Caki2 (cell line): Measurements from ENCODE around the gene XYLT1. TPM values are rescaled to one million over a fixed set of nuclear protein-coding genes. Genes with fewer than 3 reads are reported as not detected.

Experiments
- DNase-seq: peaks from one replicate; pipeline ENCODE4 v3.0.0-alpha.2; 2015; ENCODE audit warnings: low read depth
- in situ Hi-C: cut with HindIII; loops from 2 replicates; pipeline ENCODE4 v1.10.0; 2016; ENCODE audit warnings: low sequenced_read_pairs, low pct_unique_long_range_greater_than_20kb, mixed read lengths
- total RNA-seq: library from RNA; depleted of rRNA; stranded (reverse); fragments of >200 nt; shearing (Covaris generic); gene quantifications from 2 replicates; pipeline ENCODE4 v1.2.3, GENCODE V29; 2014; ENCODE audit warnings: low replicate concordance

Gene XYLT1
- total RNA-seq, 1 experiment from 2014 or later: 5.8 TPM

- no peak for DNase-seq
- in situ Hi-C loops: no loop called here
Observed at GRCh38 chr16:17370731-17371285, 100.0 kb downstream of the XYLT1 start.

- no peak for DNase-seq
- in situ Hi-C loops: no loop called here
Observed at GRCh38 chr16:17370223-17370707, 100.5 kb downstream of the XYLT1 start.

- no peak for DNase-seq
- in situ Hi-C loops: no loop called here
Observed at GRCh38 chr16:17369421-17370222, 101.1 kb downstream of the XYLT1 start.

GRCh38 chr16:17368951-17369350 lies 101.8 kb downstream of the XYLT1 start:
- in situ Hi-C loops: no loop called here
- no peak for DNase-seq

- DNase-seq: no peak
- in situ Hi-C loops: no loop called here
Observed at GRCh38 chr16:17368446-17368845, 102.3 kb downstream of the XYLT1 start.

GRCh38 chr16:17367923-17368322 lies 102.8 kb downstream of the XYLT1 start:
- in situ Hi-C loops: no loop called here
- no peak for DNase-seq

- no peak for DNase-seq
- in situ Hi-C loops: no loop called here
Observed at GRCh38 chr16:17367036-17367435, 103.7 kb downstream of the XYLT1 start.

GRCh38 chr16:17366299-17366961 lies 104.3 kb downstream of the XYLT1 start:
- no peak for DNase-seq
- in situ Hi-C loops: no loop called here

GRCh38 chr16:17365591-17366298 lies 105.0 kb downstream of the XYLT1 start:
- in situ Hi-C loops: no loop called here

GRCh38 chr16:17365211-17365541 lies 105.6 kb downstream of the XYLT1 start:
- in situ Hi-C loops: no loop called here
- no peak for DNase-seq

More at GRCh38 chr16:17365591-17366298, 105.0 kb downstream of the XYLT1 start:
- DNase-seq: no peak

GRCh38 chr16:17364319-17365210 lies 106.2 kb downstream of the XYLT1 start:
- in situ Hi-C loops: no loop called here

GRCh38 chr16:17362946-17363345 lies 107.8 kb downstream of the XYLT1 start:
- no peak for DNase-seq
- in situ Hi-C loops: no loop called here

More at GRCh38 chr16:17364319-17365210, 106.2 kb downstream of the XYLT1 start:
- DNase-seq: no peak

- in situ Hi-C loops: no loop called here
Observed at GRCh38 chr16:17362183-17362582, 108.6 kb downstream of the XYLT1 start.

GRCh38 chr16:17360693-17361122 lies 110.1 kb downstream of the XYLT1 start:
- no peak for DNase-seq
- in situ Hi-C loops: no loop called here

More at GRCh38 chr16:17362183-17362582, 108.6 kb downstream of the XYLT1 start:
- no peak for DNase-seq

- in situ Hi-C loops: no loop called here
Observed at GRCh38 chr16:17359788-17360390, 110.9 kb downstream of the XYLT1 start.

GRCh38 chr16:17358846-17359245 lies 111.9 kb downstream of the XYLT1 start:
- in situ Hi-C loops: no loop called here
- DNase-seq: peak; percentile 22

More at GRCh38 chr16:17359788-17360390, 110.9 kb downstream of the XYLT1 start:
- no peak for DNase-seq

- no peak for DNase-seq
- in situ Hi-C loops: no loop called here
Observed at GRCh38 chr16:17358355-17358754, 112.4 kb downstream of the XYLT1 start.
